Parathyroid adenoma (tissue), 2 donors: ENCODE data around the gene DUS3L.

Experiments used
- H2AFZ ChIP-seq: fragments of 300-600 bp; sonication (generic); one replicate; pipeline ENCODE4 v1.7.0; 2017; ENCODE audit warnings: antibody characterized with exemption, mild to moderate bottlenecking
- H3K27ac ChIP-seq: fragments of 300-600 bp; sonication (generic); one replicate; pipeline ENCODE4 v1.7.0; 2017
- H3K27me3 ChIP-seq: fragments of 300-600 bp; sonication (generic); one replicate; pipeline ENCODE4 v1.7.0; 2017; ENCODE audit warnings: low read length; ENCODE audit not compliant: control insufficient read depth, insufficient read depth
- H3K36me3 ChIP-seq: fragments of 300-600 bp; sonication (generic); one replicate; pipeline ENCODE4 v1.7.0; 2017; ENCODE audit warnings: low read length; ENCODE audit not compliant: control insufficient read depth, insufficient read depth
- H3K4me1 ChIP-seq: fragments of 300-600 bp; sonication (generic); one replicate; pipeline ENCODE4 v1.7.0; 2017; ENCODE audit warnings: control low read depth
- H3K4me2 ChIP-seq: fragments of 300-600 bp; sonication (generic); one replicate; pipeline ENCODE4 v1.7.0; 2017; ENCODE audit warnings: low read length
- H3K4me3 ChIP-seq: fragments of 300-600 bp; sonication (generic); one replicate; pipeline ENCODE4 v1.7.0; 2017; ENCODE audit warnings: low read depth, low read length
- H3K79me2 ChIP-seq: fragments of 300-600 bp; sonication (generic); one replicate; pipeline ENCODE4 v1.7.0; 2017; ENCODE audit warnings: control low read depth
- H3K9ac ChIP-seq: fragments of 300-600 bp; sonication (generic); one replicate; pipeline ENCODE4 v1.7.0; 2017; ENCODE audit warnings: mild to moderate bottlenecking
- H3K9me3 ChIP-seq: fragments of 300-600 bp; sonication (generic); one replicate; pipeline ENCODE4 v1.7.0; 2017; ENCODE audit warnings: low read length; ENCODE audit not compliant: control insufficient read depth
- CTCF ChIP-seq: fragments of 300-600 bp; sonication (generic); IDR thresholded peaks from one replicate; pipeline ENCODE4 v1.7.0; 2017; ENCODE audit warnings: antibody characterized with exemption, mild to moderate bottlenecking
- donor health status: primary hyperparathyroidism.

Gene DUS3L

GRCh38 chr19:5821521-5822180, 30.7 kb upstream of the DUS3L start:
- Histone ChIP-seq H3K27ac (no peak overlapping the region), H3K9me3 (no peaks in the 10 kb centered on the region), H3K27me3 (no peaks in the 10 kb centered on the region), H2AFZ (no peak overlapping the region), H3K36me3 (no peaks in the 10 kb centered on the region), H3K4me2 (no peak overlapping the region), H3K79me2 (no peaks in the 10 kb centered on the region), H3K4me1 (no peaks in the 10 kb centered on the region), H3K9ac (no peak overlapping the region), H3K4me3 (no peak overlapping the region)
- TF ChIP-seq CTCF: no peak

GRCh38 chr19:5820785-5821184, 29.8 kb upstream of the DUS3L start:
- no peak overlapping the region for H3K27ac ChIP-seq
- no peak overlapping the region for H2AFZ ChIP-seq
- H3K4me2 ChIP-seq: no peak overlapping the region
- no peaks in the 10 kb centered on the region for H3K9me3 ChIP-seq
- no peak overlapping the region for H3K9ac ChIP-seq
- no peaks in the 10 kb centered on the region for H3K4me1 ChIP-seq
- H3K27me3 ChIP-seq: no peaks in the 10 kb centered on the region
- H3K79me2 ChIP-seq: no peaks in the 10 kb centered on the region
- TF ChIP-seq CTCF: no peak
- no peaks in the 10 kb centered on the region for H3K36me3 ChIP-seq
- H3K4me3 ChIP-seq: no peak overlapping the region

GRCh38 chr19:5818594-5818993, 27.6 kb upstream of the DUS3L start:
- no peak overlapping the region for H3K4me3 ChIP-seq
- no peaks in the 10 kb centered on the region for H3K79me2 ChIP-seq
- no peaks in the 10 kb centered on the region for H3K27me3 ChIP-seq
- no peaks in the 10 kb centered on the region for H3K4me1 ChIP-seq
- no peaks in the 10 kb centered on the region for H3K9me3 ChIP-seq
- H3K4me2 ChIP-seq: no peak overlapping the region
- no peaks in the 10 kb centered on the region for H3K36me3 ChIP-seq
- TF ChIP-seq CTCF: no peak
- H3K27ac ChIP-seq: no peak overlapping the region
- H2AFZ ChIP-seq: no peak overlapping the region
- H3K9ac ChIP-seq: no peak overlapping the region

GRCh38 chr19:5817218-5817617, 26.3 kb upstream of the DUS3L start:
- Histone ChIP-seq H3K9ac (no peak overlapping the region), H3K4me2 (no peak overlapping the region), H3K9me3 (no peaks in the 10 kb centered on the region), H3K27ac (no peak overlapping the region), H3K4me3 (no peak overlapping the region), H3K79me2 (no peaks in the 10 kb centered on the region), H3K36me3 (no peaks in the 10 kb centered on the region), H3K27me3 (no peaks in the 10 kb centered on the region), H3K4me1 (no peaks in the 10 kb centered on the region), H2AFZ (no peak overlapping the region)
- TF ChIP-seq CTCF: no peak

GRCh38 chr19:5814852-5815246, 23.9 kb upstream of the DUS3L start:
- Histone ChIP-seq H3K79me2 (no peaks in the 10 kb centered on the region), H3K9me3 (no peaks in the 10 kb centered on the region), H3K4me1 (no peaks in the 10 kb centered on the region), H3K4me3 (no peak overlapping the region), H3K27ac (no peak overlapping the region), H3K4me2 (no peak overlapping the region), H3K9ac (no peak overlapping the region), H3K27me3 (no peaks in the 10 kb centered on the region), H2AFZ (no peak overlapping the region), H3K36me3 (no peaks in the 10 kb centered on the region)
- TF ChIP-seq CTCF: no peak
